ENCODE results near the gene SRGAP3. TPM values are rescaled to one million over a fixed set of nuclear protein-coding genes. Genes with fewer than 3 reads are reported as not detected.

The SRGAP3 gene
- total RNA-seq, 1 experiment from 2014 or later, result 5.9 TPM

DNA sequence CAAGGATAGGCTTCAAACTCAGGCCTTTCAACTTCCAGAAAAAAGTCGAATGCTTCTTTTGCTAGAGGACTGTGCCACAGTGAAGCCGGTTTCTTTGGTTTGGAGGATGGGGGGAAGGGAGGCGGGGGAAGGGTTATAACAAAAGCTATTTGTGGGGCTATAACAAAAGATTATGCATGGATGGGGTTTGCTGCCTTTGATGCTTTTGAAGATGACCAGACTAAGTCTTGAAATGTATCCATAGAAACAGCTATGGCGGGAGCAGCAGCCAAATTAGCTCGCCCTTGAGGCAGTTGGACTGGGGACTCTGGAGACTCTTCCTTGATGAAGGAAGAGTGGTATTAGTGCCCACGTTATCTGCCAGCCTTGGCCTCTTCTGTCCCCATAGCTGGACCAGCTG is 47.5 kb downstream of the SRGAP3 start:
- no peak for DNase-seq (ENCODE audit: low spot score)

DNA sequence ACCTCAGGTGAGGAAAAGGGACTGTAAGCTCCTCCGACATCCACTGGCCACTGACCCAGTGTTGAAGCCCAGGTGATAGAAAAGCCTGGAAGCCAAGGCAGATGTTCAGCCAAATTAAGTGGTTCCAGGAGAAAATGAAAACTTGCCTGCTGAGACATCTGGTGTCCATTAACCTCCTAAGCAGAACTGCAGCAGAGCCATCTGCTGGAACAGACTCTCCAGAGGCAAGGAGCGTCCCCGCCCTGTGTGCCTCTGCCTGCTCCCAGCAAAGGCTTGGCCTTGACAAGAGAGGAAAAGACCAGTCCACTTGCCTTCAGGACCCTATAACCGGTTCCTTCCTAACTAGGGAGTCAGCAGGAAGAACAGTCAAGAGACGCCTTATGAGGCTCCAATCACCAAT is 48.2 kb downstream of the SRGAP3 start:
- DNase-seq (ENCODE audit: low spot score), result no peak

DNA sequence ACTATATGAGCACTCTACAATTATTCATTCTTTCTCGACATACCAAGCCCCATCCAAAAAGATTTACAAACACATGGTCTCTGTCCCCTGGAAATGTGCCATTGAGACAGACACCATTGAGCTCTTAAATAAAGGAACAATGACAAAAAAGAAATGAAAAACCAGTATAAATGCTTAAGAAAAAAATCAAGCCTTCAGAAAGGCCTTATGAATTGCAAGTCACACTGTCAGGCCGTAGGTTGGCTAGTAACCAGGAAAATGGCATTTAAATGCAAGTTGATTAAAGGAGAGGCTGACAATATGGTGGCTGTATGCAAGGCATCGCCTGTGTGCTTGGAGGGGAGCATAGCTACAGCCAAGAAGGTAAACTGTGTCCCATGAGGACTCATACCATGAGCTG is 49.7 kb downstream of the SRGAP3 start:
- no peak for DNase-seq (ENCODE audit: low spot score)

DNA sequence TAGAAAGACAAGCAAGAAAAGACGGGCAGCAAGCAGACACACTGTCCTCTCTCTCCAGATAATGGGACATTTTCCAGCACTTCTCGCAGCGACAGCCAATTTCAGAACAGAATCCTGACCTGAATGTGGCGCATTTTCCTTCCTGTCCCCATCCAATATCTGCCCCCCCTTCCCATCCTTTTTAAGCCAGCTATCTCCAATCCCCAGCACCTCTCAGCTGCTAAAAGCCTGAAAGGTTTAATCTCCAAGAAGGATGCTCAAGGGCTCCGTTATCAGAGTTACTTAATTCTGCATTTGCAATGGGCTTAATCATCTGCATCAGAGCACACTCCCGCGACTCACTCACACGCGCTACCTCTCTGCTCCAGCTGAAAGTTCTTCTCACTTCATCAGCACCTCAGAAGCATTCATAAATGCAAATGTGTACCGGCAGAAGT is 50.5 kb downstream of the SRGAP3 start:
- DNase-seq (ENCODE audit: low spot score), result no peak

DNA sequence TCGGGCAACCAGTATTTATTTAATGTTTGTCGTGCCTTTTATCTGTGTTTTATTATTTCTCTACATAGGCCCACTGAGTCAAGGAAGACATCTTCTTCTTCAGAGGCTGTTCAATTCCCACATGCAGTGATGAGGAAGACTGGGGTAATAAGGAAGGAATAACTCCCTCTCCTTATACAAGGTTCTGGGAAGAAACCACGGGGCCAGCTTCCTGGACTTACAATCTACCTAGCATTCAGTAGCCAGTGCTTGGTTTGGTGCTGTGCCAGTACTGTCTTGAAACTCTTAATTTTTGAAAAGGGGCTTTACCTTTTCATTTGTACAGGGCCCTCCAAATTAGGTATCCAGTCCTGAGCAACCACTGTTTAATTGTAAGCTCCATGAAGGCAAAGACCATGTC is 51.2 kb downstream of the SRGAP3 start:
- DNase-seq (ENCODE audit: low spot score), result no peak

DNA sequence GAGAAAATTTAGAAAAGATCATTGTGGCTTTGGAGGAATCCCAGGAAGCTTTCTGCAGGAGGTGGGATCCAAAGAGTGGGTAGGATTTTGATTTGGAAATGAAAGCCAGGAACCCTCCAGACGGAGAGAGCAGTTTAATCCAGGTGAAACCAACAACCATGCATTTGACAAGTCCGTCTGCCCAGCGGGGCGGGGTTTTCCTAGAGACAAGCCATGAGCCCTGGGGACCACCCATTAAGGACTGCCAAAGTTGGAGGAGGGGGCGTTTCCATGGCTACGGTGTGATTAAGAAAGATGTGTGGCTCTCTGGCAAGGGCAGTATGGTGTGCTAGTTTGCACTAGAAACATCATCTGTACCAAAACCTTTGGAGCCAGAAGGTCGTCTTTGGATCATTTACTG is 53.4 kb downstream of the SRGAP3 start:
- no peak for DNase-seq (ENCODE audit: low spot score)

DNA sequence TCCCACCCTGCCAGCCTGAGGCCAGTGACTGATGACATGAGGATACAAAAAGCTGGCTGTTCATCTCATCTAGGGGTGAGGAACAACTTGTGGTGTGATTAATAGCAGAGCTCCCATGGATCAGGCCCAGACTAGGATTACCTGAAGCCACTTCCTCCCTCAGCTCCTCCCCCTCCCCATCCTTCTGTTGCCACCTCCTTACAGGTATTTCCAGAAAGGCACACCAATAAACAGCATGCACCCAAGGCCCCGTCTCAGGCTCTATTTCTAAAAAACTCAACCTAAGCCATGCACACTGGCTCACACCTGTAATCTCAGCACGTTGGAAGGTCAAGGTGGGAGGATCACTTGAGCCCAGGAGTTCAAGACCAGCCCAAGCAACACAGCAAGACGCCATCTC is 54.1 kb downstream of the SRGAP3 start:
- no peak for DNase-seq (ENCODE audit: low spot score)

DNA sequence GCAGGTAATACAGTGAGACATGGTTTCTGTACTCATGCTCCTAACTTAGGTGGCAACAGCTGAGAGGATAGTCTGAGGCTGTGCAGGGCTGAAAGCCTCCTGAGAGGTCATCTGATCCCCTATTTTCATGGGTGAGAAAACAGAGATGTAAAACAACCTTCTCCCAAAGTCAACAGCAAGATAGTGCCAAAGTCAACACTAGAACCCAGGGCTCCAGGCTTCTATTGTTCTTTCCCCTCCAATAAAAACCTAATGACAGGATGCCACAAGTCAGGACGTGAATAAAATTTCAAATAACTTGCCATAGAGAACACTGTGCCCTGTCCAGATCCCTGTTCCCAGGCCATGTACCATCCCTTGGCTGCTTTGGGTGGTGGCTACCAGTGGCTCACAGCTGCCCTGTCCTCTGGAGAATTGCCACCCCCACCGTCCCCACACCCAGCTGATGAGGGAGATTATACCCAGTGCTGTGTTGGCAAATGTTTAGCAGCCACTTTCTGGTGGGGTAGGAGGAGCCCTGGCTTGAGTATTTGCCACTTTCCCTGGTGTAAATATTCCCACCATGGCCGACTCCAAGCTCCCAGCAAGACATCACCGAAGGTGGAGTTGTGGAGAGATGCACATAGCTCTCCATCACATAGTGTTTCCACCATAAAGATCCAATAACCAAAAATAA is 54.8 kb downstream of the SRGAP3 start:
- DNase-seq (ENCODE audit: low spot score), result no peak

DNA sequence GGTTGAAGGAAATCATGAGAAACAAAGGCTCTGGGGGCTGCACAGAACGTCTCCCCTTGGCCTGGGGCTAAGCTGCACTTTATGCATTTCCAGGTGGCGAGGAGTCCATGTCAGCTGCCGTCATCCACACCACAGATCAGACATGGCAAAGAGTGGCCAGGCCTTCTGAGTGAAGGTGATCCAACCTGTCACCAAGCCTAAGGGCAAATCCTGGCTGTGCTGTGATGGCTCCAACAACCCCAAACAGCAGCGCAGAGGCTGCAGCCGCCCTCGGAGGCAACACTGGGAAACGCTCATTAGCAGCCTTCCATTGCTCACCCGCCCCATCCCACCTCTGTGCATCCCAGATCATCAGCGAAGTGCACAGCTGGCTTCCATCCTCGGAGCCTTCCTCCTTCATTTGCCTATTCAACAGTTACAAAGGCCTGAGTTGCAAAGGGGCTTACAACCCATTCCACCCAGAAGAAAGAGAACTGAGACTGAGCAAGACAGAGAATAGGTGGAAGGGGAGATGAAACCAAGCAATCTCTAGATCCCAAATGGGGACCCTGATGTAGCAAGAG is 55.7 kb downstream of the SRGAP3 start:
- no peak for DNase-seq (ENCODE audit: low spot score)

DNA sequence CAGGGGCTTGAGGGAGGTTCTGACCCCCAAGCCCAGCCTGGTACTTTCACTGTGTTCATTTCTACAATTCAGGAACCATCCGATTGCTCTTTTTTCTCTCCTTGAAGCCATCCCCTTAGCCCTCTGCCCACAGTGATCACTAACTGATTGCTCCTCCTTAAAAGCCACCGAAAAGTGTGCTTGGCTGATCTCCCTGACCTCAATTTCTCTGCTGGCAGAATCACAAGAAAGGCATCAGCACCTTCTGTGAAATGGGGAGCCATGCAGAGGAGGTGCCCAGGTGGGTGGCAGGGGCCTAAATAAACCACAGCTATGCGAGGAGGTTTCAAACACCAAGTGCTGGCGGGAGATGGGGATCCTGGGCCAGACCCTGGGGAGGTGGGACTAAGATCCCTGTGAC is 56.2 kb downstream of the SRGAP3 start:
- no peak for DNase-seq (ENCODE audit: low spot score)

DNA sequence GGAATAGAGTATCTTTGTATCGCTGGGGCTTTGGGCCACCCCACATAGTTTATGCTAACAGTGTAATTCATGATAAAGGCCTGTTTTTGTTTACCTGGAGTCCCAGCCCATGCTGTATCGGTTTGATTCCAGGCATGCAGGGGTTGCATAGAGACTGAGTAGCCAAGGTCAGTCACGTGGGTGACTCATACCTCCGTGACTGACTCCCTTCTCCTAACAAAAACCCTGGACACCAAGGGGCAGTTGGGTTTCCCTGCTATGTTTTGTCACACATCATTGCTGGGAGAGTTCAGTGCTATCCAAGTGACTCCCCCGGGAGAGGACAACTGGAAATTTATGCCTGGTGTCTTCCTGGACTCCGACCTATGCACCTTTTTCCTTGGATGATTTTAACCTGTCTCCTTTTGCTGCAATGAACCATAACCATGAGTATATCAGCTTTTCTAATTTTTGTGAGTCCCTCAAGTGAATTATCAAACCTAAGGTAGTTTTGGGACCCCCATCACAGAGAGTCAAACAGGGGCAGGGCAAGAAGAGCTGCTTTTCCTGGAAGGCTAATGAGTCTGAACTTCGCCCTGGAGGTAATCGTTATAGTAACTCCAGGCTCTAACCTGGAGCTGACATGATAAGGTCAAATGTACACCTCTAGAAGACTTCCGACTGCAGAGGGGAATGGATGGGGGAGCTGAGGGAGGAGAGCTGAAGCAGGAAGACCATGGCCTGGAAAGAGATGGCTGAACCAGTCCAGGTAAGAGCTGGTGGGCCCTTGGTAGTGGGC is 57.0 kb downstream of the SRGAP3 start:
- DNase-seq (ENCODE audit: low spot score), result no peak

DNA sequence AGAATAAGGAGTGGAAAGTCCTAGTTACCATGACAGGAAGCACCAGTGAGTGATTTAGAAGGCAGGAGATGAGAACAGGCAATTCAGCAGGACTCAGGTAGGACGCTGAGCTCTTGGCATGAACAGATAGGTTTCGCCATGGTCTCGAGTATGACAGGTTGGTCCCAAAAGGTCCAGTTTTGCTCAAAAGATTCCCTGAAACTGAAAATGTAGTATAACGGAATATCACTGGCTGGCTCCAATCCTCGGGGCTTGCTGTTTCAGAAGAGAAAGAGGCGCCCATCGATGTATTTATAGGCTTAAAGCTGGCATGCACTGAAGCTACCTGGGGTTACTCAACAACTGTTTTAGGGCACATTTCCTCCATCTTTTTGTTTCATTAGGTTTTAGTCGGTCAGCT is 59.2 kb downstream of the SRGAP3 start:
- DNase-seq (ENCODE audit: low spot score), result no peak

DNA sequence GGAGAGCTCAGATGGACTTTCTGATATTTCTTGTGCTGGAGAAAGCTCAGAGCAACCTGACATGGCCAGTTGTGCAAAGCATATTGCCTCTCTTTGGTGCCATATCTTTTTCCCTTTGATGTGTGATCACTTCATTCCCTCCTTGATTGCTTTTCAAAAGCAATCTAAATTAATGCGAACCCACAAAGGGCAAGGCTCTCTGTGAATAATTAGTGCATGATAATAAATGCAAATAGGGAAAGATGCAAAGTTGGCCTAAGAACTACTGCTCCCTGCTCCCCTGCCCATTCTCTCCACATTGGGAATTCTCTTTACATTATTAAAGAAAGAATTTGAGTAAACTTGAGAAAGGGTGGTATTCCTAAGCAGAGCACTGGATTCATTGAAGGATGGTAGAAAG is 60.9 kb downstream of the SRGAP3 start:
- DNase-seq (ENCODE audit: low spot score), result no peak

DNA sequence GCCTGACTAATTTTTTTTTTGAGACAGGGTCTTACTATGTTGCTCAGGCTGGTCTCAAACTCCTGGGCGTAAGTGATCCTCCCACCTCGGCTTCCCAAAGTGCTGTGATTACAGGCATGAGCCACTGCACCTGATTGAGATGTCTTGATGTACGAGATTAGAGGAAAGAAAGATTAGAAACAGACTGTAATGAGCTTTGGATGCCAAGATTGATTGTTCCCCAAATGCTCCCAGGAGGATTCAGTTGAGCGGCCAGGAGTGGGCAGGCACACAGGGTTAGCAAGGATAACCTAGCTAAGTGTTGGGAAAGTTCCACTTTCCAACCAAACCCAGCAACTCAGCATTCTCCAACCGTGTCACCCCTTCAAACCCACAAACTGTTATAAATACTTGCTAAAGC is 63.7 kb downstream of the SRGAP3 start:
- no peak for DNase-seq (ENCODE audit: low spot score)

DNA sequence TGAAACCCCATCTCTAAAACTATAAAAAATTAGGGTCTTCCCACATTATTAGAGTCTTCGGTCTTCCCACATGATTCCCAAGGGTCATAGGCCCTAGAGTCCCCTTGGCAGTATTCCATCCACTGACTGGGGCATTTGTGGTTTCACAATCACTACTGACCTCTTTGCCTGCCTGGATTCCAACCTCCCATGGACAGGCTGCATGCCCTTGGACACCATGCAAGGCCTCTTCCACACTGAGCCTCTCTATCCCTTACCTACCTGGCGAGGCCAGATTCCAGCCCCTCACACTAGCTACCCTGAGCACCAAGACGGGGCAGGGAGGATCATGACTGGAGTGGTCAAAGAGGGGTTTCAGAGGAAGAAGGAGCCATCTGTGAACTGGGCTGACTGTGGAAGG is 64.4 kb downstream of the SRGAP3 start:
- DNase-seq (ENCODE audit: low spot score), result no peak

DNA sequence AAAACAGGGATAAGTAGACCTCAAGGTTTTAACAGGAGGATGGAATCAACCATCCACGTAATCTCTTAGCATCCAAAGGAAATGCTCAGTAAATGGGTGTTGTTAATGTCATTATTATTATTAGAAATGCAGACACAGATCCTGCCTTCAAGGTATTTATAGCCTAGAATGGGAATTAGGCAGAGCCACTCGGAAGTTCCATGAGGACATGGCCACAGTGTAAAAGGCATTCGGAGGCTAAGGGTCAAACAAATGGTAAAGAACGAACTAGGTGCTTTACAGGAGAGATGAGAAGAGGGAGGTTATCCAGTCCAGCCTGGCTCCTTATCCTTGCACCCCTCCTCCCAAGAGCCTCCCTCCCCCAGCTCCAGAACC is 65.0 kb downstream of the SRGAP3 start:
- no peak for DNase-seq (ENCODE audit: low spot score)

DNA sequence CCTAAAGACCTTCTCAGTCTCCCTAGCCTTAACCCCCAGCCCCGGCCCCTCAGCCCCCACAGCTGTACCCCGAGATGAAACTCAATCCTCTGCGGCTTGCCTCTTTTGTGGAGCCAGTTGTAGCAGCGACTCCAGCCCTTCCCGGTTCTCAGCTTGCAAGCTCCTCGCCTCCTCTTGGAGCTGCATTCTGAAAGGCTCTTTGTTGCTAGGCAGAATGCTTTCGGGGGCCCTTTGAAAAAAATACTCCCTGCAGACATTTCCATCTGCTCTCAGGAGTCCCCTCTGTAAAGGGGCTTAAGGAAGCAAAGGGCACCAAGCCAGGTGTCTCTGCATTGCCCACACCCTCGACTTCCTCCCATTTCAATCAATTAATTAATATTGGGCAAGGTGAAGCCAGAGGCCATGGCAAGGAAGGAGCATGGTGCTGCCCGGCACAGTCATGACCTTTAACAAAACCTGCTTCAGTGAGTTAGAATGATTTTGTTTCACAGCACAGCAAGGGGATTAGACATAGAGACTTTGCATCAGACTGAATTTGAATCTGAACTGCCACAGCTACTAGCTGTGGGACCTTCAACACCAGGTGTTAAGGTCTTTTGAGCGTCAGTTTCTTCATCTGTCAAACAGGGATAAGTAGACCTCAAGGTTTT is 65.5 kb downstream of the SRGAP3 start:
- DNase-seq (ENCODE audit: low spot score), result no peak

DNA sequence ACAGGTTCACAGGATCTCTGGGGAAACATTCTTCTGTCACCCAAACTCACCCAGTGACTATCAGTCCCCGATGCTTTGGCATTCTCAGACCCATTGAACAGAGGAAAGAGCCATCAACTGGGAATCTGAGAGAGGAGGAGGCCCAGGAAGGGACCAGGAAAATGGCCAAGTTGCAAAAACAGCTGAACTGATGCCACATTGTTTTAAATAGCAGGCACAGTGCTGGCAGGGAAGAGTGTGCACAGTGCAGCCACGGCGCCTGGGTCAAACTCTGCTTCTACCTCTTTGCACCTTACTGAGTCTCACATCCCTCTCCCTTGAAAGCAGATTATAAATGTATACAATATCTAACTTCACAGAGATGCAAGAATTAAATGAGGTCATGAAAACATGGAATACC is 66.4 kb downstream of the SRGAP3 start:
- no peak for DNase-seq (ENCODE audit: low spot score)

DNA sequence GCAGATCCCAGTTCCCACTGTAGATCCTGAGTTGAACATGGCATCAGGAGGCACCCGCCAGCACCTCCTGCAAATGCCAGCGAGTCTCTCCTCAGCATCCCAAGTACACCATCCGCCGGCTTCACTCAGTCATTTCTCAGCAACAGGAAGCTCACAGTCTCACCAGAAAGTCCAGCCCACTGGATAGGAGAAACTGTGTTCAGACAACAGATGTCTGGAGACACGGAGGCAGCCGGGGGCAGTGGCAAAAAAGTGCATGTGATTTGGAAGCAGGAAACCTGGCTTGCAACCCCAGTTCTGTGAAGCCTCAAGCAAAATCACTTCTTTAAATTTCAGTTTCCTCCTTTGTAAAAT is 68.7 kb downstream of the SRGAP3 start:
- no peak for DNase-seq (ENCODE audit: low spot score)

DNA sequence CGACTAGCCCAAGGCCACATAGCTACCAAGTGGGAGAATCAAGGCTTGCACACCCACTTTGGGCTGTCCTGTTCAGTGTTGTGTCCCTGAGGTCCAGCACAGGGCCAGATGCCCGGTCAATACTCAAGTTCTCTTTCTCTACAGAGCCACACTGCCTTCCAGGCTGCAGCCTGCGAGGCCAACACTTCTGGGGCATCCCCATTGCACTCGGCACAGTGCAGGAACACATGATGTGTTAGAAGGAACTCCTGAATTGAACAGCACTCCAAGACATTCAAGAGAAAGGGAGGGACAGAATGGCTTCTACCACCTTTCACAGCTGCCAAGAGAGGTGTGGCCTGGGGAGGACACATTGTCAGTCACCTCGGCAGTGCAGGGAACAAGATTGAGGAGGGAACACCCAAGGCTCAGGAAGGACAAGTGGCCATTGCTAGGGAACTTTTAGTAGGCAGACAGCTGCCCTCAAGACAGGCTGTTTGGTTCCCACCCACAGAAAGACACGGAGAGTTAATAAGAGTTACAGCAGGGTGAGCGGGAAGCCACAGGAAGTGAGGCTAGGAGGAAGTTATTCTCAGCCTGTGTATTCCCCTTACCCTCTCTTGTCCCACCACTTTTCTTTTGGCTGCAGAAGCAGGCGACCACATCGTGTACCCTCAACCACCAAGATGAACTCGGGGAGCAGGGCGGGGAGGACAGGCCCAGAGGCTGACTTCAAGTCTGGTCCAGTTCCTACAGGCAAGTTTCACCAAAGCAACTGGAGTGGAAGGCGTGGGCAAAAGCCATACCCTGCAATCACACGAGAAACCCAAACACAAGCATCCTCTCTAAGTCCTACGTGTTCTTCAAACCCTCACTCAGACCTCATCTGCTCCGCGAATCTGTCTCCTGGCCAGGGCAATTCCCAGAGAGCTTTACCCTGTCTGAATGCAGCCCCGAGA is 69.4 kb downstream of the SRGAP3 start:
- DNase-seq (ENCODE audit: low spot score), result no peak

DNA sequence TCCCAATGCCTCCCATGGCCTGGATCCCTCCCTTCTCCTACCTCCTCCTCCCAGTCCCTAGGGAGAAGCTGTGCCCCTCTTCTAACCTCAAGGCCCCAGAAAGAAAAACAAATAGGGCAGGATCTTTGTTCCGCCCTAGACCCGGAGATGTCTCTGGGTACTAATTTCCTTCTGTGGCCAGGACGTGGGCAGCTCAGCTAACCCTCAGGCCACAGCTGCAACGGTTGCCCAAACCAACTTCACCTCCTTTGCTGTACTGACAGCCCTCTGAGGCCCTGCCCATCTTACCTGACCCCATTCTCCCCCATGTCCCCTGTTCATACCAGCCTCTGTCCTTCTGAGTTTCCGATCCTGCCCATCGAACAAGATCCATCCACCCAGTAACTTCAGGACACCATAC is 70.7 kb downstream of the SRGAP3 start:
- no peak for DNase-seq (ENCODE audit: low spot score)

DNA sequence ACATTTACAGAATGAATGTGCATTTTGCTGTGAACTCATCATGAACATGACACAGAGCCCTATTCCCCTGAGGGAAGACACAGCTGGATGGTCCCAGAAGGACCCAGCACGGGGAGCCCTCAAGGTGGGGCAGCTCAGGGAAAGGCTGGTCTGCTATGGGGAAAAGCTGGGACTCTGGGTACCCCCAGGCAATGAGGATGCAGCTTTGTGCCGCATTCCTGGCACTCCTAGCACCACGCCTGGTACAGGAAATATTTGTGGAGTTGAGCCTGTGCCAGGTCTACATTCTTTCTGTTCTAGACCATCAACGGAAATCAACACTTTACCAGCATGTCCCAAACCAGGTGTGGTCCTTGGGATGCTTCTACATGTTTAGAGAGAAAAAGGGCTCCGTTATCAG is 74.0 kb downstream of the SRGAP3 start:
- peak; percentile 82 for DNase-seq (ENCODE audit: low spot score)

Measured in A172 (cell line).